Loucy (cell line): ENCODE measurements around the gene CADM3.

Source experiments
- CTCF ChIP-seq: fragments of 200-600 bp; sonication (generic); conservative IDR thresholded peaks from 2 replicates; pipeline ENCODE4 v1.5.1; 2014; ENCODE audit warnings: mild to moderate bottlenecking, antibody characterized with exemption, low read length
- EZH2phosphoT487 ChIP-seq: fragments of 200-600 bp; IDR thresholded peaks from 2 replicates; pipeline ENCODE4 v1.6.1; 2018; ENCODE audit warnings: antibody characterized with exemption, mild to moderate bottlenecking, moderate library complexity, borderline replicate concordance

- TF ChIP-seq CTCF (no peak), EZH2phosphoT487 (no peak)
These were observed 4.2 kb downstream of the CADM3 start for GRCh38 chr1:159175571-159175970.
